ENCODE measurements around the gene PTRHD1. TPM values are rescaled to one million over a fixed set of nuclear protein-coding genes. Genes with fewer than 3 reads are reported as not detected.

Gene PTRHD1
- total RNA-seq, 2 experiments from 2014 or later: 15.3 to 15.7 TPM

DNA sequence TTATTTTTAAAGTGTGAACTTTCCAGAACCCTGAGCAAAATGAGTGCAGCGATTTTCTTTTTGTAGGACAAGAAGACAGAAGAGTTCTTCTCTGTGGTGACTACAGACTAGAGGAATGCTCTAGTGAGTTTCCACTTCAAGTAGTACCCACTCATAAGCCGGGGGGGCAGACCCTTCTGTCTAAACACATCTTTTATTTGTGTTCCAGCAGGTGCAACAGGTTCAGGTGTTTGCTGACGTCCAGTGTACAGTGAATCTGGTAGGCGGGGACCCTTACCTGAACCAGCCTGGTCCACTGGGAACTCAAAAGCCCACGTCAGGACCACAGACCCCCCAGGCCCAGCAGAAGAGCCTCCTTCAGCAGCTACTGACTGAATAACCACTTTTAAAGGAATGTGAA is 25.2 kb downstream of the PTRHD1 start:
- no peak for TF ChIP-seq CTCF (IDR thresholded peaks at IDR 0.05)
- POLR2A ChIA-PET: no interaction called here
- H3K4me3 ChIP-seq (ENCODE audit: low read length): no peak overlapping the region
- no peaks in the 10 kb centered on the region for H3K4me1 ChIP-seq (ENCODE audit: insufficient read depth, low read length)
- H3K36me3 ChIP-seq (ENCODE audit: insufficient read depth, low read length): peaks cover 37% of the 10 kb centered on the region
- CTCF ChIA-PET: no interaction called here
- Mint-ChIP-seq H3K4me1 (ENCODE audit: low read depth) (no peaks in the 10 kb centered on the region), H3K9me3 (no peaks in the 10 kb centered on the region), H3K36me3 (ENCODE audit: low read depth) (peaks cover 62% of the 10 kb centered on the region), H3K27ac (no peak overlapping the region), H3K4me3 (no peak overlapping the region), H3K27me3 (no peaks in the 10 kb centered on the region)
- H3K9me3 ChIP-seq (ENCODE audit: control insufficient read depth in 1 of 2, insufficient read depth in 1 of 2, low read length in 2 of 2): no peaks in the 10 kb centered on the region
- DNase-seq (no peak), ATAC-seq (ENCODE audit: poor library complexity) (no peak)
- H3K27ac ChIP-seq (ENCODE audit: low read depth in 1 of 2, low read length in 2 of 2): no peak overlapping the region
- intact Hi-C loops (cut with DNase I, micrococcal nuclease): no loop called here
- no peaks in the 10 kb centered on the region for H3K27me3 ChIP-seq (ENCODE audit: control insufficient read depth in 1 of 2, insufficient read depth in 2 of 2, low read length in 2 of 2)

GRCh38 chr2:24766609-24767008 is 26.6 kb downstream of the PTRHD1 start:
- Histone ChIP-seq H3K4me1 (ENCODE audit: insufficient read depth, low read length) (no peaks in the 10 kb centered on the region), H3K9me3 (ENCODE audit: control insufficient read depth in 1 of 2, insufficient read depth in 1 of 2, low read length in 2 of 2) (no peaks in the 10 kb centered on the region), H3K27me3 (ENCODE audit: control insufficient read depth in 1 of 2, insufficient read depth in 2 of 2, low read length in 2 of 2) (no peaks in the 10 kb centered on the region), H3K36me3 (ENCODE audit: insufficient read depth, low read length) (peaks cover 48% of the 10 kb centered on the region), H3K4me3 (ENCODE audit: low read length) (no peak overlapping the region), H3K27ac (ENCODE audit: low read depth in 1 of 2, low read length in 2 of 2) (no peak overlapping the region)
- DNase-seq (no peak), ATAC-seq (ENCODE audit: poor library complexity) (no peak)
- Mint-ChIP-seq H3K4me3 (no peak overlapping the region), H3K27ac (peak overlapping the region; percentile 43), H3K27me3 (no peaks in the 10 kb centered on the region), H3K36me3 (ENCODE audit: low read depth) (peaks cover 76% of the 10 kb centered on the region), H3K4me1 (ENCODE audit: low read depth) (no peaks in the 10 kb centered on the region), H3K9me3 (no peaks in the 10 kb centered on the region)
- ChIA-PET POLR2A (interaction anchor here (0.5 kb wide), 1 partner anchor 20 kb away, joined by 4 read pairs; no protein-coding TSS in a partner anchor), CTCF (no interaction called here)
- intact Hi-C loops (cut with DNase I, micrococcal nuclease): no loop called here
- TF ChIP-seq CTCF (IDR thresholded peaks at IDR 0.05): no peak

DNA sequence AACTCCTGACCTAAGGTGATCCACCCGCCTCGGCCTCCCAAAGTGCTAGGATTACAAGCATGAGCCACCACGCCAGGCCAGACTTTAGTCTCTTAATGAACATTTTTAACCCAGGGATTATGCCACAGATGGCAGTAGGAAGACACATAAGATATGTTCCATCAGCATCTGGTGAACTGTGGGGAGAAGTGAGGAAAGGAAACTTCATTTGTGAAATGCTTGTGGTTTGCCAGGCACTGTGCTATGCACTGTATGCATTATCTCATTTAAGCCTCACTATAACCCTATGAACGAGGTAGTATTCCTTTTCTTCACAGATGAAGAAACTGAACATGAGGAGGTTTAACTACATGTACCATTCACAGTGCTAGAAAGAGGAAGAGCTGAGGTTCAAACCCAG is 29.3 kb downstream of the PTRHD1 start:
- Mint-ChIP-seq H3K9me3 (no peaks in the 10 kb centered on the region), H3K4me1 (ENCODE audit: low read depth) (no peaks in the 10 kb centered on the region), H3K36me3 (ENCODE audit: low read depth) (peaks cover 79% of the 10 kb centered on the region), H3K27me3 (no peaks in the 10 kb centered on the region), H3K4me3 (no peak overlapping the region), H3K27ac (no peak overlapping the region)
- ChIA-PET POLR2A (no interaction called here), CTCF (interaction anchor here (0.6 kb wide), 1 partner anchor 20 kb away, joined by 3 read pairs; no protein-coding TSS in a partner anchor)
- Histone ChIP-seq H3K36me3 (ENCODE audit: insufficient read depth, low read length) (peaks cover 55% of the 10 kb centered on the region), H3K27me3 (ENCODE audit: control insufficient read depth in 1 of 2, insufficient read depth in 2 of 2, low read length in 2 of 2) (no peaks in the 10 kb centered on the region), H3K4me1 (ENCODE audit: insufficient read depth, low read length) (no peaks in the 10 kb centered on the region), H3K4me3 (ENCODE audit: low read length) (no peak overlapping the region), H3K27ac (ENCODE audit: low read depth in 1 of 2, low read length in 2 of 2) (no peak overlapping the region), H3K9me3 (ENCODE audit: control insufficient read depth in 1 of 2, insufficient read depth in 1 of 2, low read length in 2 of 2) (no peaks in the 10 kb centered on the region)
- no peak for DNase-seq
- TF ChIP-seq CTCF (IDR thresholded peaks at IDR 0.05): no peak
- ATAC-seq (ENCODE audit: poor library complexity): no peak
- intact Hi-C loops (cut with DNase I, micrococcal nuclease): no loop called here

Data from CD4-positive, alpha-beta T cell (primary cell).